ENCODE data around the gene NSL1.

NSL1 gene

GRCh38 chr1:212822956-212823355, 31.4 kb upstream of the NSL1 start:
- Histone ChIP-seq H3K14ac (ENCODE audit: low read length) (no peak overlapping the region), H3K4ac (ENCODE audit: low read depth, low read length) (no peak overlapping the region), H3K27me3 (ENCODE audit: insufficient read depth, low read length) (no peaks in the 10 kb centered on the region), H3K27ac (ENCODE audit: low read depth, low read length) (no peak overlapping the region), H2AFZ (ENCODE audit: insufficient read depth, low read length, poor library complexity) (no peak overlapping the region), H4K12ac (ENCODE audit: low read depth, low read length) (no peak overlapping the region), H3K9ac (ENCODE audit: low read length) (no peak overlapping the region), H3K4me2 (ENCODE audit: low read length) (no peak overlapping the region), H2AK5ac (ENCODE audit: low read length) (no peak overlapping the region), H3K79me1 (ENCODE audit: low read length) (peaks cover 2% of the 10 kb centered on the region), H3K23ac (ENCODE audit: low read length) (no peak overlapping the region), H3K9me3 (ENCODE audit: insufficient read depth, low read depth, low read length) (peaks cover 15% of the 10 kb centered on the region), H3K79me2 (ENCODE audit: control insufficient read depth, insufficient read depth, low read length, poor library complexity) (peaks cover 2% of the 10 kb centered on the region), H2BK12ac (ENCODE audit: low read length) (no peak overlapping the region), H2BK120ac (ENCODE audit: insufficient read depth, low read length, poor library complexity) (no peak overlapping the region), H4K91ac (ENCODE audit: low read depth, low read length) (no peak overlapping the region), H2BK5ac (ENCODE audit: low read depth, low read length, poor library complexity) (no peak overlapping the region), H4K8ac (ENCODE audit: low read depth, low read length) (no peak overlapping the region), H3K18ac (ENCODE audit: low read length) (no peak overlapping the region), H3K36me3 (ENCODE audit: control insufficient read depth in 1 of 2, insufficient read depth in 2 of 2, low read length in 2 of 2) (peaks cover 0 to 3% of the 10 kb centered on the region in 2 experiments), H3K4me3 (ENCODE audit: low read depth, low read length) (no peak overlapping the region), H3K4me1 (ENCODE audit: control insufficient read depth in 1 of 2, insufficient read depth in 2 of 2, low read length in 2 of 2) (no peaks in the 10 kb centered on the region)
- no CpG with 5 or more reads among the region's 3 CpGs for WGBS (ENCODE audit: extremely low coverage, insufficient coverage, insufficient read length)
- DNase-seq: no peak

DNA sequence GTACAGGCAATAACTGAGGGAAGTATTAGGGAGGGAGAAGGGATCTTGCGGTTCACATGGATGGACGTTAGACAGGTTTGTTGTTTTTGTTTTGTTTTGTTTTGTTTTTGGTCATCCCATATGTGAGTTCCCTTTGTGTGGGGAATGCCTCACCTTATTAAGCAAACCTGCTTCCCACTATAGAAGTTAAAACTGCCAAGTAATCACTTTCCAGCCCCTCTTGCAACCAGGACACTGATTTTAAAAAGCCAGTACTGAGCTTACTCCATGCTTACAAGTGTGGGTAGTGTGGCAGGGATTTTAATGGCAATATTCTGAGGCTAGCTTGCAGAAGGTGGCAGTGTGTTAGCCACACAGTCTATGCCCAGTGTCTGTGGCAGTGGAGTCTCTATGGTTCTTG, 29.4 kb upstream of the NSL1 start:
- no peak overlapping the region for H3K27ac ChIP-seq (ENCODE audit: low read depth, low read length)
- peaks cover 0 to 3% of the 10 kb centered on the region in 2 experiments for H3K36me3 ChIP-seq (ENCODE audit: control insufficient read depth in 1 of 2, insufficient read depth in 2 of 2, low read length in 2 of 2)
- no peak overlapping the region for H2BK120ac ChIP-seq (ENCODE audit: insufficient read depth, low read length, poor library complexity)
- H3K9me3 ChIP-seq (ENCODE audit: insufficient read depth, low read depth, low read length): peaks cover 9% of the 10 kb centered on the region
- no peak overlapping the region for H3K23ac ChIP-seq (ENCODE audit: low read length)
- H2BK5ac ChIP-seq (ENCODE audit: low read depth, low read length, poor library complexity): no peak overlapping the region
- H4K8ac ChIP-seq (ENCODE audit: low read depth, low read length): no peak overlapping the region
- no peak overlapping the region for H3K14ac ChIP-seq (ENCODE audit: low read length)
- DNase-seq: no peak
- no peak overlapping the region for H2BK12ac ChIP-seq (ENCODE audit: low read length)
- no CpG with 5 or more reads among the region's 2 CpGs for WGBS (ENCODE audit: extremely low coverage, insufficient coverage, insufficient read length)
- no peak overlapping the region for H3K4ac ChIP-seq (ENCODE audit: low read depth, low read length)
- H3K79me1 ChIP-seq (ENCODE audit: low read length): no peaks in the 10 kb centered on the region
- H3K18ac ChIP-seq (ENCODE audit: low read length): no peak overlapping the region
- H4K91ac ChIP-seq (ENCODE audit: low read depth, low read length): no peak overlapping the region
- no peak overlapping the region for H3K9ac ChIP-seq (ENCODE audit: low read length)
- H3K4me3 ChIP-seq (ENCODE audit: low read depth, low read length): no peak overlapping the region
- H3K27me3 ChIP-seq (ENCODE audit: insufficient read depth, low read length): no peaks in the 10 kb centered on the region
- H2AK5ac ChIP-seq (ENCODE audit: low read length): no peak overlapping the region
- H3K79me2 ChIP-seq (ENCODE audit: control insufficient read depth, insufficient read depth, low read length, poor library complexity): no peaks in the 10 kb centered on the region
- no peak overlapping the region for H3K4me2 ChIP-seq (ENCODE audit: low read length)
- H3K4me1 ChIP-seq (ENCODE audit: control insufficient read depth in 1 of 2, insufficient read depth in 2 of 2, low read length in 2 of 2): no peaks in the 10 kb centered on the region
- H4K12ac ChIP-seq (ENCODE audit: low read depth, low read length): no peak overlapping the region
- no peak overlapping the region for H2AFZ ChIP-seq (ENCODE audit: insufficient read depth, low read length, poor library complexity)

DNA sequence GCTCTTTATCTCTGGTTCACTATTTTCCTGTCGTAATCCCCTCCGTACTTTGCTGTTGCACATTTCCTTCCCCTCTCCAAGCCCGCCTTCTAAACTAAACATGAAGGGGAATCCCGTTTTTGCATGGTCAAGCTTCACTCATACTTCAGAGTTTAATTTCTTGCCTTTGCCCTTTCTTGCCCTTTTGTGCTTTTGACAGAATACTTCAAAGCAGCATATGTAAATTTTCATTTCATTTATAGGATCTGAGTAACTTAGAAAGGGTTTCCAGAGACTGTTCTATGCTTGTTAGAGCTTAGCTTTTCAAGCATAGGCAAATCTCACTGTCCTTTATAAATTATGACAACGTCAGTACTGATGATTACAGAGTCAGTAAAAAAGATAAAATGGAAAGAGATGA, 28.1 kb upstream of the NSL1 start:
- no peak overlapping the region for H4K12ac ChIP-seq (ENCODE audit: low read depth, low read length)
- H3K36me3 ChIP-seq (ENCODE audit: control insufficient read depth in 1 of 2, insufficient read depth in 2 of 2, low read length in 2 of 2): peaks cover 0 to 3% of the 10 kb centered on the region in 2 experiments
- no peak overlapping the region for H3K9ac ChIP-seq (ENCODE audit: low read length)
- H3K4me2 ChIP-seq (ENCODE audit: low read length): no peak overlapping the region
- H2BK12ac ChIP-seq (ENCODE audit: low read length): no peak overlapping the region
- H3K79me2 ChIP-seq (ENCODE audit: control insufficient read depth, insufficient read depth, low read length, poor library complexity): no peaks in the 10 kb centered on the region
- H3K23ac ChIP-seq (ENCODE audit: low read length): no peak overlapping the region
- no peak overlapping the region for H3K4me3 ChIP-seq (ENCODE audit: low read depth, low read length)
- no peak overlapping the region for H2AK5ac ChIP-seq (ENCODE audit: low read length)
- DNase-seq: no peak
- H2AFZ ChIP-seq (ENCODE audit: insufficient read depth, low read length, poor library complexity): no peak overlapping the region
- H3K27ac ChIP-seq (ENCODE audit: low read depth, low read length): no peak overlapping the region
- WGBS (ENCODE audit: extremely low coverage, insufficient coverage, insufficient read length): no CpG with 5 or more reads among the region's 5 CpGs
- H3K27me3 ChIP-seq (ENCODE audit: insufficient read depth, low read length): no peaks in the 10 kb centered on the region
- H2BK120ac ChIP-seq (ENCODE audit: insufficient read depth, low read length, poor library complexity): no peak overlapping the region
- peaks cover 6% of the 10 kb centered on the region for H3K9me3 ChIP-seq (ENCODE audit: insufficient read depth, low read depth, low read length)
- H3K4me1 ChIP-seq (ENCODE audit: control insufficient read depth in 1 of 2, insufficient read depth in 2 of 2, low read length in 2 of 2): no peaks in the 10 kb centered on the region
- no peak overlapping the region for H2BK5ac ChIP-seq (ENCODE audit: low read depth, low read length, poor library complexity)
- H3K14ac ChIP-seq (ENCODE audit: low read length): no peak overlapping the region
- no peak overlapping the region for H3K4ac ChIP-seq (ENCODE audit: low read depth, low read length)
- no peak overlapping the region for H4K8ac ChIP-seq (ENCODE audit: low read depth, low read length)
- no peaks in the 10 kb centered on the region for H3K79me1 ChIP-seq (ENCODE audit: low read length)
- H4K91ac ChIP-seq (ENCODE audit: low read depth, low read length): no peak overlapping the region
- no peak overlapping the region for H3K18ac ChIP-seq (ENCODE audit: low read length)

GRCh38 chr1:212816567-212817278, 25.1 kb upstream of the NSL1 start:
- no CpG with 5 or more reads among the region's 3 CpGs for WGBS (ENCODE audit: extremely low coverage, insufficient coverage, insufficient read length)
- no peak overlapping the region for H3K18ac ChIP-seq (ENCODE audit: low read length)
- H2BK12ac ChIP-seq (ENCODE audit: low read length): no peak overlapping the region
- no peak overlapping the region for H2AK5ac ChIP-seq (ENCODE audit: low read length)
- H4K91ac ChIP-seq (ENCODE audit: low read depth, low read length): no peak overlapping the region
- no peak for DNase-seq
- H3K27me3 ChIP-seq (ENCODE audit: insufficient read depth, low read length): no peaks in the 10 kb centered on the region
- H2BK120ac ChIP-seq (ENCODE audit: insufficient read depth, low read length, poor library complexity): no peak overlapping the region
- no peaks in the 10 kb centered on the region for H3K36me3 ChIP-seq (ENCODE audit: control insufficient read depth in 1 of 2, insufficient read depth in 2 of 2, low read length in 2 of 2)
- no peaks in the 10 kb centered on the region for H3K79me2 ChIP-seq (ENCODE audit: control insufficient read depth, insufficient read depth, low read length, poor library complexity)
- H3K79me1 ChIP-seq (ENCODE audit: low read length): no peaks in the 10 kb centered on the region
- H3K27ac ChIP-seq (ENCODE audit: low read depth, low read length): no peak overlapping the region
- H3K9ac ChIP-seq (ENCODE audit: low read length): no peak overlapping the region
- no peaks in the 10 kb centered on the region for H3K9me3 ChIP-seq (ENCODE audit: insufficient read depth, low read depth, low read length)
- no peak overlapping the region for H3K14ac ChIP-seq (ENCODE audit: low read length)
- peaks cover 0 to 2% of the 10 kb centered on the region in 2 experiments for H3K4me1 ChIP-seq (ENCODE audit: control insufficient read depth in 1 of 2, insufficient read depth in 2 of 2, low read length in 2 of 2)
- no peak overlapping the region for H2BK5ac ChIP-seq (ENCODE audit: low read depth, low read length, poor library complexity)
- H3K4me2 ChIP-seq (ENCODE audit: low read length): no peak overlapping the region
- no peak overlapping the region for H2AFZ ChIP-seq (ENCODE audit: insufficient read depth, low read length, poor library complexity)
- no peak overlapping the region for H4K8ac ChIP-seq (ENCODE audit: low read depth, low read length)
- H4K12ac ChIP-seq (ENCODE audit: low read depth, low read length): no peak overlapping the region
- H3K4me3 ChIP-seq (ENCODE audit: low read depth, low read length): no peak overlapping the region
- H3K23ac ChIP-seq (ENCODE audit: low read length): no peak overlapping the region
- no peak overlapping the region for H3K4ac ChIP-seq (ENCODE audit: low read depth, low read length)
